Myocyte (in vitro differentiated cells): ENCODE results near the gene PTTG1IP. TPM values are rescaled to one million over a fixed set of nuclear protein-coding genes. Genes with fewer than 3 reads are reported as not detected.

ENCODE experiments used
- DNase-seq: peaks from one replicate; pipeline ENCODE4 v3.0.0-alpha.2; 2012; ENCODE audit warnings: low read depth
- total RNA-seq: library from RNA; depleted of rRNA; stranded (reverse); fragments of >200 nt; gene quantifications from 2 replicates; pipeline ENCODE4 v1.2.3, GENCODE V29; 2014

The PTTG1IP gene
- total RNA-seq, 1 donor from 2014 or later = 246 TPM

GRCh38 chr21:44866780-44867179, 6.7 kb downstream of the PTTG1IP start:
- DNase-seq = peak; percentile 82

GRCh38 chr21:44865561-44866280, 7.8 kb downstream of the PTTG1IP start:
- DNase-seq = peak; percentile 39

GRCh38 chr21:44862869-44863685, 10.4 kb downstream of the PTTG1IP start:
- DNase-seq = no peak

- DNase-seq = no peak
Observed at GRCh38 chr21:44858791-44859190, 14.7 kb downstream of the PTTG1IP start.

GRCh38 chr21:44858291-44858690, 15.2 kb downstream of the PTTG1IP start:
- peak; percentile 41 for DNase-seq

GRCh38 chr21:44857127-44857892, 16.2 kb downstream of the PTTG1IP start:
- no peak for DNase-seq

GRCh38 chr21:44856131-44856530, 17.4 kb downstream of the PTTG1IP start:
- DNase-seq = no peak

GRCh38 chr21:44855572-44855971, 17.9 kb downstream of the PTTG1IP start:
- DNase-seq = no peak

GRCh38 chr21:44854664-44855446, 18.6 kb downstream of the PTTG1IP start:
- peak; percentile 72 for DNase-seq

GRCh38 chr21:44854391-44854663, 19.2 kb downstream of the PTTG1IP start:
- DNase-seq = no peak

GRCh38 chr21:44853601-44854390, 19.7 kb downstream of the PTTG1IP start:
- no peak for DNase-seq

- DNase-seq = peak; percentile 37
Observed at GRCh38 chr21:44850905-44851657, 22.4 kb downstream of the PTTG1IP start.

GRCh38 chr21:44850208-44850800, 23.2 kb downstream of the PTTG1IP start:
- no peak for DNase-seq

GRCh38 chr21:44849616-44850130, 23.8 kb downstream of the PTTG1IP start:
- no peak for DNase-seq

GRCh38 chr21:44848821-44849521, 24.5 kb downstream of the PTTG1IP start:
- DNase-seq = no peak

- peak; percentile 28 for DNase-seq
Observed at GRCh38 chr21:44847261-44848056, 26.0 kb downstream of the PTTG1IP start.

- DNase-seq = peak; percentile 37
Observed at GRCh38 chr21:44846485-44847260, 26.8 kb downstream of the PTTG1IP start.
